Measurements from ENCODE around the gene OR8B3.

The OR8B3 gene

GRCh38 chr11:124359566-124359965 is 39.3 kb downstream of the OR8B3 start:
- ChIA-PET POLR2A (no interaction called here), CTCF (no interaction called here)
- H3K36me3 ChIP-seq (ENCODE audit: control insufficient read depth in 2 of 2, insufficient read depth in 1 of 2, low read length in 2 of 2) = no peaks in the 10 kb centered on the region
- H3K27ac ChIP-seq (ENCODE audit: extremely low read depth, low read depth, low read length) = no peak overlapping the region
- TF ChIP-seq ZNF433 (tag by site-specific recombination; IDR thresholded peaks at IDR 0.05; ENCODE audit: low read depth) (no peak), ZNF585B (tag by site-specific recombination; IDR thresholded peaks at IDR 0.05) (no peak), TRIM28 (IDR thresholded peaks at IDR 0.05; ENCODE audit: borderline replicate concordance, low read length) (no peak), ZNF837 (tag by site-specific recombination; IDR thresholded peaks at IDR 0.05) (no peak), ZNF211 (tag by site-specific recombination; IDR thresholded peaks at IDR 0.05; ENCODE audit: low read depth) (no peak), ZBTB17 (tag by site-specific recombination; IDR thresholded peaks at IDR 0.05) (no peak), ZNF830 (tag by site-specific recombination; IDR thresholded peaks at IDR 0.05; ENCODE audit: low read depth) (no peak)
- TF ChIP-seq, protein P1, sequence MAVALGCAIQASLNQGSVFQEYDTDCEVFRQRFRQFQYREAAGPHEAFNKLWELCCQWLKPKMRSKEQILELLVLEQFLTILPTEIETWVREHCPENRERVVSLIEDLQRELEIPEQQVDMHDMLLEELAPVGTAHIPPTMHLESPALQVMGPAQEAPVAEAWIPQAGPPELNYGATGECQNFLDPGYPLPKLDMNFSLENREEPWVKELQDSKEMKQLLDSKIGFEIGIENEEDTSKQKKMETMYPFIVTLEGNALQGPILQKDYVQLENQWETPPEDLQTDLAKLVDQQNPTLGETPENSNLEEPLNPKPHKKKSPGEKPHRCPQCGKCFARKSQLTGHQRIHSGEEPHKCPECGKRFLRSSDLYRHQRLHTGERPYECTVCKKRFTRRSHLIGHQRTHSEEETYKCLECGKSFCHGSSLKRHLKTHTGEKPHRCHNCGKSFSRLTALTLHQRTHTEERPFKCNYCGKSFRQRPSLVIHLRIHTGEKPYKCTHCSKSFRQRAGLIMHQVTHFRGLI (tag by site-specific recombination; IDR thresholded peaks at IDR 0.05) = no peak
- H3K4me3 ChIP-seq (ENCODE audit: low read depth, low read length) = no peak overlapping the region
- no peaks in the 10 kb centered on the region for H3K9me3 ChIP-seq (ENCODE audit: control insufficient read depth, insufficient read depth, low read depth, low read length)
- no peaks in the 10 kb centered on the region for H3K4me1 ChIP-seq (ENCODE audit: control insufficient read depth, insufficient read depth, low read length)

GRCh38 chr11:124346311-124346955 is 52.4 kb downstream of the OR8B3 start:
- Histone ChIP-seq H3K4me1 (ENCODE audit: control insufficient read depth, insufficient read depth, low read length) (no peaks in the 10 kb centered on the region), H3K4me3 (ENCODE audit: low read depth, low read length) (no peak overlapping the region), H3K9me3 (ENCODE audit: control insufficient read depth, insufficient read depth, low read depth, low read length) (no peaks in the 10 kb centered on the region), H3K27ac (ENCODE audit: extremely low read depth, low read depth, low read length) (no peak overlapping the region), H3K36me3 (ENCODE audit: control insufficient read depth in 2 of 2, insufficient read depth in 1 of 2, low read length in 2 of 2) (no peaks in the 10 kb centered on the region)
- TF ChIP-seq ZBTB17 (tag by site-specific recombination; IDR thresholded peaks at IDR 0.05) (no peak), ZNF223 (tag by site-specific recombination; IDR thresholded peaks at IDR 0.05) (no peak), ZNF214 (tag by site-specific recombination; IDR thresholded peaks at IDR 0.05; ENCODE audit: borderline replicate concordance) (no peak), PRDM6 (tag by site-specific recombination; IDR thresholded peaks at IDR 0.05) (no peak), ZNF23 (tag by site-specific recombination; IDR thresholded peaks at IDR 0.05; ENCODE audit: borderline replicate concordance) (no peak), ZNF366 (tag by site-specific recombination; conservative IDR thresholded peaks at IDR 0.05) (no peak), PATZ1 (tag by site-specific recombination; IDR thresholded peaks at IDR 0.05) (no peak), YY2 (tag by site-specific recombination; IDR thresholded peaks at IDR 0.05) (no peak), ZNF404 (tag by site-specific recombination; IDR thresholded peaks at IDR 0.05) (no peak)
- TF ChIP-seq, protein P2, sequence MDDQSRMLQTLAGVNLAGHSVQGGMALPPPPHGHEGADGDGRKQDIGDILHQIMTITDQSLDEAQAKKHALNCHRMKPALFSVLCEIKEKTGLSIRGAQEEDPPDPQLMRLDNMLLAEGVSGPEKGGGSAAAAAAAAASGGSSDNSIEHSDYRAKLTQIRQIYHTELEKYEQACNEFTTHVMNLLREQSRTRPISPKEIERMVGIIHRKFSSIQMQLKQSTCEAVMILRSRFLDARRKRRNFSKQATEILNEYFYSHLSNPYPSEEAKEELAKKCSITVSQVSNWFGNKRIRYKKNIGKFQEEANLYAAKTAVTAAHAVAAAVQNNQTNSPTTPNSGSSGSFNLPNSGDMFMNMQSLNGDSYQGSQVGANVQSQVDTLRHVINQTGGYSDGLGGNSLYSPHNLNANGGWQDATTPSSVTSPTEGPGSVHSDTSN (CRISPR knock-in tag; IDR thresholded peaks at IDR 0.05) = no peak
- CTCF ChIA-PET = interaction anchor here (0.6 kb wide), 1 partner anchor 1134 kb away, joined by 5 read pairs; no protein-coding TSS in a partner anchor
- POLR2A ChIA-PET = no interaction called here
